ENCODE results near the gene FOXP1.
A peak's percentile ranks its signal among the peaks of the same experiment; 100 is the strongest.

Gene FOXP1

GRCh38 chr3:71611099-71611498, 27.6 kb upstream of the FOXP1 start:
- ATAC-seq (ENCODE audit: low read depth) (no peak), DNase-seq (ENCODE audit: low spot score) (no peak)
- Histone ChIP-seq H3K4me1 (ENCODE audit: insufficient read depth, poor library complexity, severe bottlenecking) (no peaks in the 10 kb centered on the region), H3K27ac (ENCODE audit: poor library complexity, severe bottlenecking) (no peak overlapping the region), H3K4me3 (ENCODE audit: severe bottlenecking) (no peak overlapping the region), H3K27me3 (ENCODE audit: insufficient read depth, poor library complexity, severe bottlenecking) (no peaks in the 10 kb centered on the region), H3K36me3 (ENCODE audit: low read depth) (no peaks in the 10 kb centered on the region), H3K9me3 (ENCODE audit: severe bottlenecking) (no peaks in the 10 kb centered on the region)
- TF ChIP-seq CTCF (IDR thresholded peaks at IDR 0.05; ENCODE audit: poor library complexity, severe bottlenecking): no peak

GRCh38 chr3:71607364-71607763, 23.8 kb upstream of the FOXP1 start:
- H3K9me3 ChIP-seq (ENCODE audit: severe bottlenecking): no peaks in the 10 kb centered on the region
- no peaks in the 10 kb centered on the region for H3K27me3 ChIP-seq (ENCODE audit: insufficient read depth, poor library complexity, severe bottlenecking)
- no peak overlapping the region for H3K27ac ChIP-seq (ENCODE audit: poor library complexity, severe bottlenecking)
- no peaks in the 10 kb centered on the region for H3K36me3 ChIP-seq (ENCODE audit: low read depth)
- H3K4me1 ChIP-seq (ENCODE audit: insufficient read depth, poor library complexity, severe bottlenecking): no peaks in the 10 kb centered on the region
- no peak overlapping the region for H3K4me3 ChIP-seq (ENCODE audit: severe bottlenecking)
- ATAC-seq (ENCODE audit: low read depth) (no peak), DNase-seq (ENCODE audit: low spot score) (no peak)
- TF ChIP-seq CTCF (IDR thresholded peaks at IDR 0.05; ENCODE audit: poor library complexity, severe bottlenecking): no peak

- H3K27me3 ChIP-seq (ENCODE audit: insufficient read depth, poor library complexity, severe bottlenecking): no peaks in the 10 kb centered on the region
- DNase-seq (ENCODE audit: low spot score): no peak
- H3K4me3 ChIP-seq (ENCODE audit: severe bottlenecking): no peak overlapping the region
- no peak overlapping the region for H3K27ac ChIP-seq (ENCODE audit: poor library complexity, severe bottlenecking)
- no peaks in the 10 kb centered on the region for H3K36me3 ChIP-seq (ENCODE audit: low read depth)
- ATAC-seq (ENCODE audit: low read depth): no peak
- no peak for TF ChIP-seq CTCF (IDR thresholded peaks at IDR 0.05; ENCODE audit: poor library complexity, severe bottlenecking)
- H3K4me1 ChIP-seq (ENCODE audit: insufficient read depth, poor library complexity, severe bottlenecking): peaks cover 7% of the 10 kb centered on the region
- no peaks in the 10 kb centered on the region for H3K9me3 ChIP-seq (ENCODE audit: severe bottlenecking)
Observed at GRCh38 chr3:71606582-71606981, 23.1 kb upstream of the FOXP1 start.

- Histone ChIP-seq H3K4me3 (ENCODE audit: severe bottlenecking) (no peak overlapping the region), H3K27me3 (ENCODE audit: insufficient read depth, poor library complexity, severe bottlenecking) (no peaks in the 10 kb centered on the region), H3K36me3 (ENCODE audit: low read depth) (no peaks in the 10 kb centered on the region), H3K27ac (ENCODE audit: poor library complexity, severe bottlenecking) (no peak overlapping the region), H3K9me3 (ENCODE audit: severe bottlenecking) (no peaks in the 10 kb centered on the region), H3K4me1 (ENCODE audit: insufficient read depth, poor library complexity, severe bottlenecking) (peaks cover 7% of the 10 kb centered on the region)
- TF ChIP-seq CTCF (IDR thresholded peaks at IDR 0.05; ENCODE audit: poor library complexity, severe bottlenecking): no peak
- ATAC-seq (ENCODE audit: low read depth) (no peak; the same call in 2 of the 3 replicates), DNase-seq (ENCODE audit: low spot score) (no peak)
Observed at GRCh38 chr3:71602256-71602655, 18.7 kb upstream of the FOXP1 start.

GRCh38 chr3:71601811-71602210, 18.3 kb upstream of the FOXP1 start:
- Histone ChIP-seq H3K27me3 (ENCODE audit: insufficient read depth, poor library complexity, severe bottlenecking) (no peaks in the 10 kb centered on the region), H3K36me3 (ENCODE audit: low read depth) (no peaks in the 10 kb centered on the region), H3K4me3 (ENCODE audit: severe bottlenecking) (no peak overlapping the region), H3K27ac (ENCODE audit: poor library complexity, severe bottlenecking) (no peak overlapping the region), H3K9me3 (ENCODE audit: severe bottlenecking) (no peaks in the 10 kb centered on the region), H3K4me1 (ENCODE audit: insufficient read depth, poor library complexity, severe bottlenecking) (peaks cover 7% of the 10 kb centered on the region)
- DNase-seq (ENCODE audit: low spot score) (no peak), ATAC-seq (ENCODE audit: low read depth) (peak; percentile 90)
- TF ChIP-seq CTCF (IDR thresholded peaks at IDR 0.05; ENCODE audit: poor library complexity, severe bottlenecking): no peak
